ENCODE measurements around the gene SLC22A1. TPM values are rescaled to one million over a fixed set of nuclear protein-coding genes. Genes with fewer than 3 reads are reported as not detected.

SLC22A1 gene
- total RNA-seq, 1 donor from 2014 or later = not detected

DNA sequence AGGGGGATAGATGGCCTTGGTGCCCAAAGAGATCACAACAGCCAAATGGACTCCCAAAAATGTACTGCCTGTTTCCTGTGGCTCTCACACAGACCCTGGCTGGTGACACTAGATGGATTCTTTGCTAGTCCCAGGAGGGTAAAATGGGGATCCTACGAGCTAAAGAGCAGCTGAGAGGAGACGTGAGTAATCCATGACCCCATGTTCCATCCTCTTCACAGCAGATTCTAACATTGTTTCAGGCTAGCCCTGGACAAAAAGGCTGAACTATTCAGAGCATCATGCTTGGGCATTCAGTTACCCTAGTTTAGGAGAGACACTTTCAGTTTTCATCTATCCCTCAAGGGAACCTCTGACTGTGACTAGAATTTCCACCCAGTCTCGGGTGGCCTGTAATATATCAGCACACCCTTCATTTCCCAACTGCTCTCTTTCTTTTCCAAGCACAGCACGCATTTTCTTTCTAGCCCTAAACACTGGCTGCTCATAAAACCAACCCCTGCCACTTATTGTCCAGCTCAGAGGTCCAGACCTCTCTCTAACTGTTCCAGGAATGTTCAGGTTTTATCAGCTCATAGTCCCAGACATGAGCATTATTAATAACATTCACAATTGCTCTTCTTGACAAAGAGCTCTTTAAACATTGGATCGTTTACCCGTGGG, 48.5 kb downstream of the SLC22A1 start:
- DNase-seq (ENCODE audit: low read depth in 2 of 2) = no peak

- DNase-seq (ENCODE audit: low read depth in 2 of 2) = no peak
Measured at GRCh38 chr6:160172704-160173103, 51.1 kb downstream of the SLC22A1 start.

GRCh38 chr6:160173806-160174527, 52.4 kb downstream of the SLC22A1 start:
- DNase-seq (ENCODE audit: low read depth in 2 of 2) = no peak

- no peak for DNase-seq (ENCODE audit: low read depth in 2 of 2)
Measured at GRCh38 chr6:160174681-160175080, 53.1 kb downstream of the SLC22A1 start.

DNA sequence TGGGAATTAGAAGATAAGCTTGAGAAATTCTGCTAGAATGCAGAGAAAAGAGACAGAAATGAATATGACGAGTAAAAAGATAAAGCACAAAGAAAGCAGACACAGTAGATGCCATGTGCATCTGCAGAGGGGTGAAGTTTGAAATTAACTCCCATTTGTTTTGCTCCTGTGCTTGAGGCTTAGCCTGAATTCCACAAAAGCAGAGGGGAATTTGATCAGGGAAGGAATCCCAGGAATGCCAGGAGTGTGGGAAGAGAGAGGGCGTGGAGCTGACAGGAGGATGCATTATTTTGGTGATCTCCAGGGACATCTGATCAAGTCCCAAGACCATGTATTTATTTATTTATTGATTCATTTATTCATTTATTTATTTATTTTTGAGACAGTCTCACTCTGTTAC, 55.6 kb downstream of the SLC22A1 start:
- DNase-seq (ENCODE audit: low read depth in 2 of 2) = no peak

DNA sequence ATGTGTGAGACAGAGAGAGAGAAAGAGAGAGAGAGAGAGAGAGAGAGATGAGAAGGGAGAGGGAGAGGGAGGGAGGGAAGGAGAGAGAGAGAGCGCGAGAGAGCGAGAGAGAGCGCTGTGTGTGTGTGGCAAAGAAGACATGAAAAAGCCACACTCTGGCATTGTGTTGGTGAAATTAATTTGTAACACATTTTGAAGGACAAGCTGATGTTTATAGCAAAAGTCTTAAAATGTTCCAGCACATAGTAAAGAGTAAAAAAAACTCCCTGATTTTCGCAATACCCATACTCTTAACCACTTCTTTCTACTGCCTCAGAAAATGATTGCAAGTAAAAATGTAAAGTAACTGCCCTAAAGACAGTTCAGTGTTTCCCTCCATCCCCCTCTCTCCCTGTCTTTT, 56.7 kb downstream of the SLC22A1 start:
- no peak for DNase-seq (ENCODE audit: low read depth in 2 of 2)

- no peak for DNase-seq (ENCODE audit: low read depth in 2 of 2)
Measured at GRCh38 chr6:160180706-160181105, 59.1 kb downstream of the SLC22A1 start.

DNA sequence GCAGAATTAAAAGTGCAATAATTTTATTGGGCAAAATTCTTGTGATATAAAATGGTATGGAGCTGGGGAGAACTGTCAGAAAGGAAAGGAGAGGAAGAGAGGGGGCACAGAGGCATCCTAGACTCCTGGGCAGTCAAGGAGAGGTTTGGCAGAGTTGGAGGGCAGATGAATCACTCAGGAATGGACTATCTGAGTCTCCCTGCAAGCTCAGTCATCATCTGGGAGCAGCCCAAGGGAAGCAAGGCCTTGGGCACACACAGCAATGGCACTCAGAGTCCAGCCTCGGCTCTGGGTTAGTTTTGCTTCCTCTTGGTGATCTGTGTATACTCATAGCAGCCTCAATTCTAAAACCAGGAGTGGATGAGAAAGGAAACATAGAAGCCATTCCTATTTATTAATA, 67.2 kb downstream of the SLC22A1 start:
- DNase-seq (ENCODE audit: low read depth in 2 of 2) = no peak

- no peak for DNase-seq (ENCODE audit: low read depth in 2 of 2)
Measured at GRCh38 chr6:160190081-160190480, 68.5 kb downstream of the SLC22A1 start.

GRCh38 chr6:160190973-160191372, 69.4 kb downstream of the SLC22A1 start:
- no peak for DNase-seq (ENCODE audit: low read depth in 2 of 2)

DNA sequence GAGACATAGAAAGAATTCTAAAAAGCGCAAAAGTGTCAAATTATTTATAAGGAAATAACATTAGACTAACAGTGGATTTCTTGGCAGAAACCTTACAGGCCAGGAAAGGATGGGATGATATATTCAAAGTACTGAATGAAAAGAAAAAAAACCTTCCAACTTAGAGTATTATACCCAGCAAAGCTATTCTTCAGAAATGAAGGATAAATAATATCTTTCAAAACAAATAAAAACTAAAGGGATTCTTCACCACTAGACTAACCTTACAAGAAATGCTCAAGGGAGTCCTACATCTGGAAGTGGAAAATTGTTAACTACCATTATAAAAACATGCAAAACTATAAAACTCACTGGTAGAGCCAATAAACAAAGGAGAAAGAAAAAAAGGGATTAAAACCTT, 71.2 kb downstream of the SLC22A1 start:
- no peak for DNase-seq (ENCODE audit: low read depth in 2 of 2)

DNA sequence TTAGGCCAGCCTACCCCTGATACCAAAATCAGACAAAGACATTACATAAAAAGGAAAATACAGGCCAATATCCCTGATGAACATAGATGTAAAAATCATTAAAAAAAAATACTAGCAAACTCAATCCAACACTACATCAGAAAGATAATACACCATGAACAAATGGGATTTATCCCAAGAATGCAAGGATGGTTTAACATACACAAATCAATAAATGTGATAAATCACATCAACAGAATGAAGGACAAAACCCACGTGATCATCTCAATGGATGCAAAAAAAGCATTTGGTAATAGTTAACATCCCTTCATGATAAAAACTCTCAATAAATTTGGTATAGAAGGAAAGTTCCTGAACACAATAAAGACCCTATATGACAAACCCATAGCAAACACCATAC, 73.2 kb downstream of the SLC22A1 start:
- no peak for DNase-seq (ENCODE audit: low read depth in 2 of 2)

GRCh38 chr6:160197662-160198061, 76.0 kb downstream of the SLC22A1 start:
- DNase-seq (ENCODE audit: low read depth in 2 of 2) = no peak

DNA sequence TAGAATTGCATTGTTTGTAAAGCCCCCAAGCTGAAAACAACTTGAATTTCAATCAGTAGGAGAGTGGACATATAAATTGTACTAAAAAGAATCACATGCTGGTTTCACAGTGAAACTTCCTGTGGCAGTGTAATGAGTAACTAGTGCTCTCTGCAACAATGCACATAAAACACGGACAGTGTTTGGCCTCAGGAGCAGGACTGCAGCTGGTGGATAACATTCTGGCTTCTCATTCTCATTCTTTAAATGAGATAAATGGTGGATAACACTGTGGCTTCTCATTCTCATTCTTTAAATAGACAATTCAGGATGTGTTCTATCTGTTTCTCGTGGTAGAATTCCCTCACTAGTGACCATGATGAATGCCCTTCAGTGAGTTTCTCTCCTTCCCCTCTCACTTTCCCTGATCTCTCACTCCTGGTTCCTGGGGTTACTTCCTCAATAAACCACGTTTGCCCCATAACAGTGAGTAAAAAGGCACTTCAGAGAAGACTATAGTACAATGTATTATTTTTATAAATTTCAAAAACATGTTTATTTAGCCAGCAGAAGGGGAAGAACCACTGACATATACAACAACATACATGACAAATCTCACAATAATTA, 77.1 kb downstream of the SLC22A1 start:
- DNase-seq (ENCODE audit: low read depth in 2 of 2) = no peak

DNA sequence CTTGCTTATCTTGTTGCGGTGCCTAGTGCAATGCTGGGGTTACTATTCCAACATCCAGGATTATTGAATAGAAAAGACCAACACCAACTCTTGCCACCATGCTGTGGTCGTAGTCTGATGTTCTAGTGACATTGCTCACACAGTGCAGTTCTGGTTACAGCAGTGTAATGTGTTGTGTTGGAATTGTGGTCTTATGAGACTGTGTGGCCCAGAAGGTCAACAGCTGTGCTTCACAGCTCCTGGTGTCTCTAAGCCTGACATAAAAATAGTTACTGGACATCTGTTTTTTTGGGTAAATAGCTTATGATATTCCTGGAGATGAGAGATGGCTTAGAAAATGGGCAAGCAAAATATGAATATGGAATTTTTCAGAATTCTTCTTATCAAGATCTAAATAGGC, 79.4 kb downstream of the SLC22A1 start:
- DNase-seq (ENCODE audit: low read depth in 2 of 2) = no peak

DNA sequence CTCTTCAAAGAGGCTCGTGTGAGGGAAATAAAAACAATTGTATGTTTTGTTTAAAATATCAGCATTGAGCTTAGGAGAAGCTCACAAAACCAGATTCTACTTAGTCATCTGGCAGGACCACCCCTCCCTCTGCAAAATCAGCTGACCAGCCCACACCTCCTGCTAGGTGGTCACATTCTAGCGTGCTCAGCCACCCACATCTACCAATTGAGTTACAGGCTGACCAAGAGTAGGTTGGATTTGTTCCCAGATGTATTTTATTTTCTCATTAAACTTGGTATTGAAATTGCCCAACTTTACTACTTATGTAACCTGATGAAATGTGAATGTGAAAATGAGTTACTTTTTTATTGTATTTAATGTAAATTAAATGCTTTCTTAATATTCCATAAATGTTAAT, 80.8 kb downstream of the SLC22A1 start:
- no peak for DNase-seq (ENCODE audit: low read depth in 2 of 2)

DNA sequence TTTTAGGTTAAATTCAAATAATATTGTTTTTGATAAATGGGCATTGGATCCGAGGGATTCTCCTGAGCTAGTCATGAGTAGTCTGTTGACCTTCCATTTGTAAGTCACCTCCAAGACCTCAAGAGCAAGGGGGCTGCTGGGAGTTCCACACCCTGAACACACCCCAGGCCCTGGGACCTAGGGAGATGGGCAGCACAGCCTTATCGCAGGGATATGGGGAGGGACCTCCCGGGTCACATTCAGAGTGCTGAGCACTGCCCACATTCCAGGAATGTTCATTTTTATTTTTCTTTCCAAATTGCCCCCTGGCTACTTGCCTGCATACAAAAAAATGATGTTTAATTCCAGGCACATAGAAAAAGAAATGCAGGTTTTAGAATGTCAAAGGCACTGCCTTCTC, 81.5 kb downstream of the SLC22A1 start:
- DNase-seq (ENCODE audit: low read depth in 2 of 2) = no peak

DNA sequence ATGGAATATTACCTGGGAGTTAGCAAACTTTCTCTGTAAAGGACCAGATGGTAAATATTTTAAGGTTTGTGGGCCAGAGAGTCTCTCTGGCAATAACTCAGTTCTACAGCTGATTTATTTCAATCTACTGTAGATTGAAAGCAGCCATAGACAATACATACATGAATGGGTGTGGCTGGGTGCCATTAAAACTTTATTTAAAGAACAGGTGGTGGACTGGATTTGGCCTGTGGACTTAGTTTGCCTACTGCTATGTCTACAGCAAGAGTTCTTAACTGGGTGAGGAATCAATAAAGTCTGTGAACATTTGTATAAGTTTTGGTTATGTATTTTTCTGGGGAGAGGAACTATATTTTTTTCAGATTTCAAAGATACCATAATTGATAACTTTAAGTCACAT, 81.9 kb downstream of the SLC22A1 start:
- DNase-seq (ENCODE audit: low read depth in 2 of 2) = no peak

GRCh38 chr6:160203953-160204352, 82.3 kb downstream of the SLC22A1 start:
- DNase-seq (ENCODE audit: low read depth in 2 of 2) = no peak

GRCh38 chr6:160204710-160205109, 83.1 kb downstream of the SLC22A1 start:
- DNase-seq (ENCODE audit: low read depth in 2 of 2) = no peak

DNA sequence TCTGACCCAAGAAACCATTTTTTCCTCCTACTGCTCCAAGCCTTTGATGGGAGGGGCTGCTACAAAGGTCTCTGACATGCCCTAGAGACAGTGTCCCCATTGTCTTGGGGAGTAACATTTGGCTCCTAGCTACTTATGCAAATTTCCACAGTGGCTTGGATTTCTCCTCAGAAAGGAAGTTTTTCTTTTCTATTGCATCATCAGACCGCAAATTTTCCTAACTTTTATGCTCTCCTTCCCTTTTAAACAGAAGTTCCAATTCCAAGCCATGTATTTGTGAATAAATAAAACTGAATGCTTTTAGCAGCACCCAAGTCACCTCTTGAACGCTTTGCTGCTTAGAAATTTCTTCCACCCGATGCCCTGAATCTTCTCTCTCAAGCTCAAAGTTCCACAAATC, 86.0 kb downstream of the SLC22A1 start:
- DNase-seq (ENCODE audit: low read depth in 2 of 2) = no peak
